ENCODE data around the gene MGME1. TPM values are rescaled to one million over a fixed set of nuclear protein-coding genes. Genes with fewer than 3 reads are reported as not detected.

Gene MGME1
- total and polyA plus RNA-seq, 9 of the 15 experiments (the other 6 are each of a cell fraction or from before 2014, with no cell fraction given) = 13.4 to 45.1 (median 30.6) TPM

- Histone ChIP-seq H3K27me3 (ENCODE audit: control insufficient read depth in 2 of 2, insufficient read depth in 2 of 2, low read length in 2 of 2) (no peaks in the 10 kb centered on the region), H4K20me1 (replicated peaks; ENCODE audit: control insufficient read depth, insufficient read depth, low read length) (no peaks in the 10 kb centered on the region), H3K36me3 (ENCODE audit: control insufficient read depth, insufficient read depth, low read length) (peaks cover 98% of the 10 kb centered on the region), H3K4me3 (no peak overlapping the region), H2AFZ (ENCODE audit: low read depth, low read length) (no peak overlapping the region), H3K9ac (ENCODE audit: insufficient read depth in 1 of 2, low read depth in 2 of 2, low read length in 2 of 2) (no peak overlapping the region), H3K27ac (ENCODE audit: extremely low read depth, low read depth, low read length) (no peak overlapping the region), H3K9me3 (replicated peaks; ENCODE audit: control insufficient read depth, insufficient read depth, low read depth, low read length) (no peaks in the 10 kb centered on the region), H3K79me2 (ENCODE audit: control insufficient read depth, insufficient read depth, low read length) (peaks cover 9% of the 10 kb centered on the region; the same call in 2 of the 3 replicates), H3K9me1 (ENCODE audit: control insufficient read depth, insufficient read depth, low read length) (no peaks in the 10 kb centered on the region), H3K4me2 (ENCODE audit: insufficient read depth, low read length) (no peak overlapping the region), H3K4me1 (replicated peaks in 1 of 2; ENCODE audit: control insufficient read depth in 2 of 2, insufficient read depth in 2 of 2, low read length in 2 of 2) (no peaks in the 10 kb centered on the region)
- peak; percentile 48 for FAIRE-seq
- DNase-seq (ENCODE audit: extremely low read depth in 1 of 4, low spot score in 3 of 4) = no peak
- TF ChIP-seq HNRNPL (IDR thresholded peaks at IDR 0.05; ENCODE audit: low read depth, low read length) (no peak), ELF1 (tag; IDR thresholded peaks at IDR 0.05) (no peak), POLR3G (IDR thresholded peaks at IDR 0.05; ENCODE audit: extremely low read depth, insufficient read length, insufficient replicate concordance) (no peak), GABPB1 (CRISPR knock-in tag; IDR thresholded peaks at IDR 0.05) (no peak), FOXK2 (conservative IDR thresholded peaks at IDR 0.05 in 1 of 2, IDR thresholded peaks at IDR 0.05 in 1 of 2; ENCODE audit: low read depth in 2 of 2) (no peak), ZNF551 (CRISPR knock-in tag; IDR thresholded peaks at IDR 0.05) (no peak), CREB3L1 (IDR thresholded peaks at IDR 0.05; ENCODE audit: borderline replicate concordance, low read depth) (no peak)
- in situ Hi-C loops (cut with MboI) = no loop called here
- CTCF ChIA-PET (ENCODE audit: low intra/inter-chr PET ratio) = no interaction called here
- POLR2A ChIA-PET = interaction anchor here (0.8 kb wide), 1 partner anchor 22 kb away, joined by 3 read pairs; the partner anchor contains the start of genes MGME1 and SNX5
- BruUV-seq (replicated peaks) = no TSS peak
- WGBS (ENCODE audit: insufficient coverage, low coverage, missing lambda C conversion rate) = 63% methylated on average over 6 of the region's 6 CpGs
- intact Hi-C loops (cut with micrococcal nuclease) = no loop called here
- no peak for ATAC-seq
These were observed 22.0 kb upstream of the MGME1 start for GRCh38 chr20:17946572-17947473.
